NCI-H2029 (cell line): ENCODE data around the gene NPIPA7.
"Not testable (repeated sequence)": the region's sequence is repeated elsewhere in the genome, so short reads cannot be mapped to it uniquely, and the experiment has no call there.

Experiments
- DNase-seq: peaks from one replicate; lab custom pipeline; 2025; lab: John Stamatoyannopoulos, UW

Gene NPIPA7

DNA sequence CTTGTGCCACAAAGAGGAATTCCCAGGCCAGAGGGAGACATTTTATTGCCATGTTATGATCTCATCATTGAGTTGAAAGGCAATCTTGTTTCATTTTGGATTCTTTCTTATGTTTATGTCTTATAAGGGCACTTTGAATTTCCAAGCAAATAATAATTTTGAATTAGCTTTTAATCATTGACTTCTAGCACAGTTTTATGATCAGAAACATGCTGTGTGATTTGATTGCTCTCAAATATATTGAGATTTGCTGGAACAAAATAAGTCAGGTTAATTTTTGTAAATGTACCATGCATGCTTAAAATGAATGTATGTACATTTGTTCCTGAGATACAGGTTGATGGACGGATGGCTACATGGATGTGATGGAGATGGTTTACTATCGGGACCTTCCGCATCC, at the start of gene NPIPA7:
NPIPA7 (plus strand) TSS at position 301 of the 400 bp plus-strand sequence. CDS start 105 bp downstream, outside the sequence.
- DNase-seq, result not testable (repeated sequence)

DNA sequence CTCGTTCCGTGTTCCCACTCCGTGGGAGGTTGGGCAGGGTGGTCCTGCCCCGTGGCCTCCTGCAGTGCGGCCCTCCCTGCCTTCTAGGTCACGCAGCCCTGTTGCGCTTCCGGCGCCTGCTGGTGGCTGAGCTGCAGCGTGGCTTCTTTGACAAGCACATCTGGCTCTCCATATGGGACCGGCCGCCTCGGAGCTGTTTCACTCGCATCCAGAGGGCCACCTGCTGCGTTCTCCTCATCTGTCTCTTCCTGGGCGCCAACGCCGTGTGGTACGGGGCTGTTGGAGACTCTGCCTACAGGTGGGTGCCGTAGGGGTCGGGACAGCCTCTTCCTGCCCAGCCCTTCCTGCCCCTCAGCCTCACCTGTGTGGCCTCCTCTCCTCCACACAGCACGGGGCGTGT, 47.5 kb upstream of the NPIPA7 start:
- DNase-seq, result not testable (repeated sequence)

DNA sequence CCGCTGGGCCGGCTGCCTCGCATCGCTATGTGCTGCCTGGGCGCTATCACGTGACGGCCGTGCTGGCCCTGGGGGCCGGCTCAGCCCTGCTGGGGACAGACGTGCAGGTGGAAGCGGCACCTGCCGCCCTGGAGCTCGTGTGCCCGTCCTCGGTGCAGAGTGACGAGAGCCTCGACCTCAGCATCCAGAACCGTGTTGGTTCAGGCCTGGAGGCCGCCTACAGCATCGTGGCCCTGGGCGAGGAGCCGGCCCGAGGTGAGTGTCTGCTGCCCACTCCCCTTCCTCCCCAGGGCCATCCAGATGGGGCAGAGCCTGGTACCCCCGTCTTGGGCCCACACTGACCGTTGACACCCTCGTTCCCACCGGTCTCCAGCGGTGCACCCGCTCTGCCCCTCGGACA, 21.4 kb upstream of the NPIPA7 start:
- DNase-seq, result not testable (repeated sequence)

- not testable (repeated sequence) for DNase-seq
These were observed 20.2 kb upstream of the NPIPA7 start for GRCh38 chr16:16358539-16359240.

- DNase-seq, result not testable (repeated sequence)
These were observed 15.3 kb upstream of the NPIPA7 start for GRCh38 chr16:16363595-16363994.

GRCh38 chr16:16364100-16364499, 14.8 kb upstream of the NPIPA7 start:
- not testable (repeated sequence) for DNase-seq

DNA sequence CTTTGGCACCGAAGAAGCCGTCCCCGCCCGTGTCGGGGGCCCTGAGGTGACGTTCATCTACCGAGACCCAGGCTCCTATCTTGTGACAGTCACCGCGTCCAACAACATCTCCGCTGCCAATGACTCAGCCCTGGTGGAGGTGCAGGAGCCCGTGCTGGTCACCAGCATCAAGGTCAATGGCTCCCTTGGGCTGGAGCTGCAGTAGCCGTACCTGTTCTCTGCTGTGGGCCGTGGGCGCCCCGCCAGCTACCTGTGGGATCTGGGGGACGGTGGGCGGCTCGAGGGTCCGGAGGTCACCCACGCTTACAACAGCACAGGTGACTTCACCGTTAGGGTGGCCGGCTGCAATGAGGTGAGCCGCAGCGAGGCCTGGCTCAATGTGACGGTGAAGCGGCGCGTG, 14.2 kb upstream of the NPIPA7 start:
- not testable (repeated sequence) for DNase-seq

GRCh38 chr16:16365319-16365718, 13.6 kb upstream of the NPIPA7 start:
- not testable (repeated sequence) for DNase-seq

DNA sequence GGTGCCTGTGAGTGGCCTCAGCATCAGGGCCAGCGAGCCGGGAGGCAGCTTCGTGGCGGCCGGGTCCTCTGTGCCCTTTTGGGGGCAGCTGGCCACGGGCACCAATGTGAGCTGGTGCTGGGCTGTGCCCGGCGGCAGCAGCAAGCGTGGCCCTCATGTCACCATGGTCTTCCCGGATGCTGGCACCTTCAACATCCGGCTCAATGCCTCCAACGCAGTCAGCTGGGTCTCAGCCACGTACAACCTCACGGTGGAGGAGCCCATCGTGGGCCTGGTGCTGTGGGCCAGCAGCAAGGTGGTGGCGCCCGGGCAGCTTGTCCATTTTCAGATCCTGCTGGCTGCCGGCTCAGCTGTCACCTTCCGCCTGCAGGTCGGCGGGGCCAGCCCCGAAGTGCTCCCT, 13.1 kb upstream of the NPIPA7 start:
- DNase-seq, result not testable (repeated sequence)

DNA sequence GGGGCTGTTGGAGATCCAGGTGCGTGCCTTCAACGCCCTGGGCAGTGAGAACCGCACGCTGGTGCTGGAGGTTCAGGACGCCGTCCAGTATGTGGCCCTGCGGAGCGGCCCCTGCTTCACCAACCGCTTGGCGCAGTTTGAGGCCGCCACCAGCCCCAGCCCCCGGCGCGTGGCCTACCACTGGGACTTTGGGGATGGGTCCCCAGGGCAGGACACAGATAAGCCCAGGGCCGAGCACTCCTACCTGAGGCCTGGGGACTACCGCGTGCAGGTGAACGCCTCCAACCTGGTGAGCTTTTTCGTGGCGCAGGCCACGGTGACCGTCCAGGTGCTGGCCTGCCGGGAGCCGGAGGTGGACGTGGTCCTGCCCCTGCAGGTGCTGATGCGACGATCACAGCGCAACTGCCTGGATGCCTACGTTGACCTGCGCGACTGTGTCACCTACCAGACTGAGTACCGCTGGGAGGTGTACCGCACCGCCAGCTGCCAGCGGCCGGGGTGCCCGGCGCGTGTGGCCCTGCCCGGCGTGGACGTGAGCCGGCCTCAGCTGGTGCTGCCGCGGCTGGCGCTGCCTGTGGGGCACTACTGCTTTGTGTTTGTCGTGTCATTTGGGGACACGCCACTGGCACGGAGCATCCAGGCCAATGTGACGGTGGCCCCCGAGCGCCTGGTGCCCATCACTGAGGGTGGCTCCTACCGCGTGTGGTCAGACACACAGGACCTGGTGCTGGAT, 12.2 kb upstream of the NPIPA7 start:
- DNase-seq, result not testable (repeated sequence)

DNA sequence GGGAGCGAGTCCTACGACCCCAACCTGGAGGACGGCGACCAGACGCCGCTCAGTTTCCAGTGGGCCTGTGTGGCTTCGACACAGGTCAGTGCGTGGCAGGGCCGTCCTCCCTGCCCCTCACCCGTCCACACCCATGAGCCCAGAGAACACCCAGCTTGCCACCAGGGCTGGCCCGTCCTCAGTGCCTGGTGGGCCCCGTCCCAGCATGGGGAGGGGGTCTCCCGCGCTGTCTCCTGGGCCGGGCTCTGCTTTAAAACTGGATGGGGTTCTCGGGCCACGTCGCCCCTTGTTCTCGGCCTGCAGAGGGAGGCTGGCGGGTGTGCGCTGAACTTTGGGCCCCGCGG, 11.7 kb upstream of the NPIPA7 start:
- not testable (repeated sequence) for DNase-seq

- not testable (repeated sequence) for DNase-seq
These were observed 9.7 kb upstream of the NPIPA7 start for GRCh38 chr16:16369081-16369856.

GRCh38 chr16:16371136-16371735, 7.7 kb upstream of the NPIPA7 start:
- not testable (repeated sequence) for DNase-seq

GRCh38 chr16:16374192-16374591, 4.7 kb upstream of the NPIPA7 start:
- not testable (repeated sequence) for DNase-seq

DNA sequence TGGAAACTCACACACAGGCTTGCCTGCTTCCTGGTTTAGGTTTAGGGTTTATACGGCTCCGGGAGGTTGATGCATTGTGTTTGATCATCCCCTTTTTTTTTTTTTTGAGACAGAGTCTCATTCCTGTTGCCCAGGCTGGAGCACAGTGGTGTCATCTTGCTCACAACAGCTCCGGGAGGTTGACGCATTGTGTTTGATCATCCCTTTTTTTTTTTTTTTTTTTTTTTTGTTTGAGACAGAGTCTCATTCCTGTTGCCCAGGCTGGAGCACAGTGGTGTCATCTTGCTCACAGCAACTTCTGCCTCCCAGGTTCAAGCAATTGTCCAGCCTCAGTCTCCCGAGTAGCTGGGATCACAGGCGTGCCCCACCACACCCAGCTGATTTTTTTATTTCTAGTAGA, 20.7 kb downstream of the NPIPA7 start:
- DNase-seq, result not testable (repeated sequence)

GRCh38 chr16:16402333-16402732, 23.4 kb downstream of the NPIPA7 start:
- DNase-seq, result not testable (repeated sequence)

GRCh38 chr16:16404283-16404682, 25.3 kb downstream of the NPIPA7 start:
- not testable (repeated sequence) for DNase-seq

GRCh38 chr16:16405421-16405820, 26.5 kb downstream of the NPIPA7 start:
- not testable (repeated sequence) for DNase-seq

GRCh38 chr16:16408430-16408829, 29.5 kb downstream of the NPIPA7 start:
- not testable (repeated sequence) for DNase-seq

DNA sequence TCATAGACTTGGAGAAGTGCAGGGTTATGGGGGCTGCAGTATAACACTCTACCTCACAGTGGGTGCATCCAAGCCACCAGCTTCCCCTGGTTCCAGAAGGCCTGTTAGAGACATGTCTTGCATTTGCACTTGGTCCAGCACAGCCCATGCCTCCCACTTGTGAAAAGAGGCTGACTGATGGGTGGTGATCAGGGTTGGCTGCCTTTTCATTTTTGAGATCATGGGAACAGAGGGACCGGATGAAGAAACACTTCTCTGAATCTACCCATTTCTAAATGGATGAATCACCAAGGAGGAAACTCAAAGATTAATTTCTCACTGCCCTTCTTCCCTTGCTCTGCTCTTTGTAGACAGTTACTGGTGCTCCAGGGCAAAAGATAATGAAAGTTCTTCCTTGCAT, 34.8 kb downstream of the NPIPA7 start:
- DNase-seq, result not testable (repeated sequence)

DNA sequence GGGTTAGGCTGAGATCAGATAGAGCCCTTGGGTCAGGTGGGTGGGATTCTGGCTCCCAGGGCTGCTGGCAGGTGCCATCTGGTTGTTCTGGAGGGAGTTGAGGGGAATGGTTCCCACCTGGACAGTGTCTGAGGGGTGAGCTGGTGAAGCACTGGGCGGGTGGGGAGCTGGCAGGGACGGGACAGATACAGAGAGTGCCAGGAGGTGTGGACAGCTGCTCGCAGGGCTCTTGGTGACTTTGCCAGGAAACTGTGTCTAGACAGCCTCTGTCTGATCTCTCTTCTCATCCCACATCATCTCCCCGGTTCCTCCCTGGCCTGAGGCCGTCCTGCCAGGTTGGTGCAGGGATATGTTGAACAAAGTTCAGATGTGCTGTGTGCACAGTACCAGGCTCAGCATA, 38.1 kb downstream of the NPIPA7 start:
- not testable (repeated sequence) for DNase-seq

- DNase-seq, result not testable (repeated sequence)
These were observed 39.1 kb downstream of the NPIPA7 start for GRCh38 chr16:16417914-16418544.
